Epithelial cell of proximal tubule (primary cell): ENCODE results near the gene NR2F1. TPM values are rescaled to one million over a fixed set of nuclear protein-coding genes. Genes with fewer than 3 reads are reported as not detected.

Experiments used
- DNase-seq: peaks from one replicate; pipeline ENCODE4 v3.0.0-alpha.2; 2011; ENCODE audit warnings: low read depth
- H3K4me3 ChIP-seq: 2 replicates; pipeline ENCODE4 v1.5.1; 2011; ENCODE audit warnings: low read depth, mild to moderate bottlenecking, low read length
- total RNA-seq: library from RNA; depleted of rRNA; stranded (reverse); fragments of >200 nt; gene quantifications from 2 replicates; pipeline ENCODE4 v1.2.3, GENCODE V29; 2015
- TF ChIP-seq, protein P1 (sequence below): conservative IDR thresholded peaks from 2 replicates; pipeline ENCODE4 v1.5.1; 2012; ENCODE audit warnings: low read depth, mild to moderate bottlenecking, low read length

NR2F1 gene
- total RNA-seq, 1 donor from 2014 or later = 14.8 TPM

DNA sequence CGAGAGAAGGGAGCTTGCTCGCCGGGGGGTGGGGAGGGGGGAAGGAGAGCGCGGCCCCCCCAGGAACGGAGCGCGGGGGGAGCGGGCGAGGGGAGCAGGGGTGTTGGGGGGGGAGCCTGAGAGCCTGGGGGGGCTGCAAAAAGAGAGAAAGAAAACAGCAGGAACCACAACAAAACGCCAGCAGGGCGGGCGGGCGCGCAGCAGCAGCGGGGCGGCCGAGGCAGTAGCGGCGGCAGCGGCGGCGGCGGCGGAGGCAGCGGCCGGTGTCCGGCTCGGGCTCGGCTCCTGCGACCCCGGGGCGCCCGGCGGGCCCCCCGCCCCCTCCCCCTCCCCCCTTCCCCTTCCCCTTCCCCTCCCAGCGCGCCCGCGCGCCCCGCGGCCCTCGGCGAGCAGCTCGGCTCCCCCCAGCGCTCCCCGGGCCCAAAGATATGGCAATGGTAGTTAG lies 1.6 kb downstream of the NR2F1 start:
- no peak for DNase-seq
- TF ChIP-seq, protein P1, sequence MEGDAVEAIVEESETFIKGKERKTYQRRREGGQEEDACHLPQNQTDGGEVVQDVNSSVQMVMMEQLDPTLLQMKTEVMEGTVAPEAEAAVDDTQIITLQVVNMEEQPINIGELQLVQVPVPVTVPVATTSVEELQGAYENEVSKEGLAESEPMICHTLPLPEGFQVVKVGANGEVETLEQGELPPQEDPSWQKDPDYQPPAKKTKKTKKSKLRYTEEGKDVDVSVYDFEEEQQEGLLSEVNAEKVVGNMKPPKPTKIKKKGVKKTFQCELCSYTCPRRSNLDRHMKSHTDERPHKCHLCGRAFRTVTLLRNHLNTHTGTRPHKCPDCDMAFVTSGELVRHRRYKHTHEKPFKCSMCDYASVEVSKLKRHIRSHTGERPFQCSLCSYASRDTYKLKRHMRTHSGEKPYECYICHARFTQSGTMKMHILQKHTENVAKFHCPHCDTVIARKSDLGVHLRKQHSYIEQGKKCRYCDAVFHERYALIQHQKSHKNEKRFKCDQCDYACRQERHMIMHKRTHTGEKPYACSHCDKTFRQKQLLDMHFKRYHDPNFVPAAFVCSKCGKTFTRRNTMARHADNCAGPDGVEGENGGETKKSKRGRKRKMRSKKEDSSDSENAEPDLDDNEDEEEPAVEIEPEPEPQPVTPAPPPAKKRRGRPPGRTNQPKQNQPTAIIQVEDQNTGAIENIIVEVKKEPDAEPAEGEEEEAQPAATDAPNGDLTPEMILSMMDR = no peak
- peak overlapping the region; percentile 70 for H3K4me3 ChIP-seq

DNA sequence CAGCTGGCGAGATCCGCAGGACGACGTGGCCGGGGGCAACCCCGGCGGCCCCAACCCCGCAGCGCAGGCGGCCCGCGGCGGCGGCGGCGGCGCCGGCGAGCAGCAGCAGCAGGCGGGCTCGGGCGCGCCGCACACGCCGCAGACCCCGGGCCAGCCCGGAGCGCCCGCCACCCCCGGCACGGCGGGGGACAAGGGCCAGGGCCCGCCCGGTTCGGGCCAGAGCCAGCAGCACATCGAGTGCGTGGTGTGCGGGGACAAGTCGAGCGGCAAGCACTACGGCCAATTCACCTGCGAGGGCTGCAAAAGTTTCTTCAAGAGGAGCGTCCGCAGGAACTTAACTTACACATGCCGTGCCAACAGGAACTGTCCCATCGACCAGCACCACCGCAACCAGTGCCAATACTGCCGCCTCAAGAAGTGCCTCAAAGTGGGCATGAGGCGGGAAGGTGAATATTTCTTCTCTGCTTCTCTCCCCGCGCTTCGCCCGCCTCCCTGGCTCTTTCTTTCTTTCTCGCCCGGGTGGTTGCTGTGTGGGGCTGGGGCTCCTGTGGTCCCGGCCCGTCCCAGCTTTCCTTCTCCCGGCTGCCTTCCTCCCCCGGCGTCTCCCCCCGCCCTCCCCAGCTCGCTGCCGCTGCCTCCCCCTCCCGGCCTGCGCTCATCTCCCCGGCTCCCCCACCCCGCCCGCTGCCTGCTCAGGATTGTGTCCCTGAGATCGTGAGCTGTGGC lies 2.2 kb downstream of the NR2F1 start:
- DNase-seq = no peak
- H3K4me3 ChIP-seq = peak overlapping the region; percentile 68
- TF ChIP-seq, protein P1 = no peak

GRCh38 chr5:93585767-93586385 lies 2.9 kb downstream of the NR2F1 start:
- TF ChIP-seq, protein P1 = no peak
- DNase-seq = no peak
- H3K4me3 ChIP-seq = peak overlapping the region; percentile 68

DNA sequence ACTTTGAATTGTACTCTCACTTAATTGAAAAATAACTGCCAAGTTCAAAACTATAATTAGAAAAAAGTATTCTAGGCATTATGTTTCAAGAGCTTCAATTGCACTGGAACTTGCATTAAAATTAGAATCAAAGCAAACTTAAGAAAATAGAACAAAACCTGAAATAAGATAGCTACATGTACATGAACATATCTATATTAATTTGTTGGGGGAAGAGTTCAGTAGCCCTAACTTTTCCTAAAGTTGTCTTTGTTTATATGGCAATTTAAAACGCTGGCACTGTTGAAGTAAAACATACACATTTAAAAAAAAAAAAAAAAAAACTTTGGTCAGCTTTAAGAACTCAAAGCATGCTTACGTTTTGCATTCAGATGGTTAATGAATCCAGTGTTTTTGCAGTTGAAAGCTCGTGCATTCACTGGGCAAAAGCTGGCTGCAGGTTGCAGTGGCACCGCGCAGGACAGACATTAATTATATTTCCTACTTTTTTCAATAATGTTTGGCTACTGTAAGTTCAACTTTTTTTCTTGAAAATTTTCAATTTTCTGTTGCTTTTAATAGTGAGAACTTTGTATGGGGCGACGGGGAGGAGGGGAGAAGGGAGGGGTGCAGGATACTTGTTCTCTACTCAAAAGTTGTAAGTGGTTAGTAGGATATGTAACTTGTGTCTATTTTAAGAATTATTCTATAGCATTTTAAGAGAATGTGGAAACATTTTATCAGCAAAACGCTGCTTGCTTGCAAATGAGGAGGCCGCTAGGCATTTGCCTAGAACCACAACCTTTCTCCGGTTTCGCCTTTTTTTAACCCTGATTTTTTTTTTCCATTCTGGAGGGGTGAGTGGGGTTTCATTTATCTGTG lies 3.9 kb downstream of the NR2F1 start:
- peak overlapping the region; percentile 68 for H3K4me3 ChIP-seq
- DNase-seq = no peak
- TF ChIP-seq, protein P1 = no peak

- H3K4me3 ChIP-seq = peak overlapping the region; percentile 68
- DNase-seq = no peak
- TF ChIP-seq, protein P1 = no peak
Observed at GRCh38 chr5:93587597-93588351, 4.8 kb downstream of the NR2F1 start.

DNA sequence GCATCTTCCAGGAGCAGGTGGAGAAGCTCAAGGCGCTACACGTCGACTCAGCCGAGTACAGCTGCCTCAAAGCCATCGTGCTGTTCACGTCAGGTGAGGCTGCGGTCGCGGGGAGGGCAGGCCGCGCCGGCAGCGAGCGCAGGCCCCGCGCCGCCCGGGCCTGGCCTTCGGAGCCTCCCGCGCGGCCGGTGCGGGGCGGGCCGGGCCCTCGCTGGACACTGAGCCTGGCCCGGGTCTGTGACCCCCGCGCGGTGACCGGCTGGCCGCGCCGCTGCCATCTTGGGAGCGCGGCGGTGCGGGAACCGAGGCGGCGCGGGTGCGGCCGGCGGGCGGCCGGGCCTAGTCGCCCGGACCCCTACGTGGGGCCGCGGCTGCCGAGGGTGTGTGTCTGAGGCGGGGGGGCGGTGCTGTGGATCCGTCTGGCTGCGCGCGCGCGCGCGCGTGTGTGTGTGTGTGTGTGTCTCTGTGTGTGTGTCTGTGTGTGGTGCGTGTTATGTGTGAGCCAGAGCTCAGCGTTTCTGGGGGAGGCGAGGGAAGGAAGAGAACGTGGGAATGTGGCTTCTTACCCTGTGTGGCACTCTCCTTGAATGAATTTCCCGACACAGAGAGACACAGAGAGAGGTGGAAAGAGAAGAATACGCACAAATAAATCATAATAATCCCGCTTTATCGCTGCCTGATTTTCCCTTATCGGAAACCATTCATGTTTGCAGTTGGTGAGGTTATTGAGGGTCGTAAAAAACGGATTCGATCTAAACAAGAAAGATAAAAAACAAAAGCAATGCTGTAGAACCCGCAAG lies 5.5 kb downstream of the NR2F1 start:
- TF ChIP-seq, protein P1 = no peak
- peak overlapping the region; percentile 68 for H3K4me3 ChIP-seq
- no peak for DNase-seq
